Measurements from ENCODE around the gene SAMHD1. TPM values are rescaled to one million over a fixed set of nuclear protein-coding genes. Genes with fewer than 3 reads are reported as not detected.

Gene SAMHD1
- total and polyA plus RNA-seq, 9 of the 15 experiments (the other 6 are each of a cell fraction or from before 2014, with no cell fraction given) = 6.8 to 20.4 (median 14.8) TPM

DNA sequence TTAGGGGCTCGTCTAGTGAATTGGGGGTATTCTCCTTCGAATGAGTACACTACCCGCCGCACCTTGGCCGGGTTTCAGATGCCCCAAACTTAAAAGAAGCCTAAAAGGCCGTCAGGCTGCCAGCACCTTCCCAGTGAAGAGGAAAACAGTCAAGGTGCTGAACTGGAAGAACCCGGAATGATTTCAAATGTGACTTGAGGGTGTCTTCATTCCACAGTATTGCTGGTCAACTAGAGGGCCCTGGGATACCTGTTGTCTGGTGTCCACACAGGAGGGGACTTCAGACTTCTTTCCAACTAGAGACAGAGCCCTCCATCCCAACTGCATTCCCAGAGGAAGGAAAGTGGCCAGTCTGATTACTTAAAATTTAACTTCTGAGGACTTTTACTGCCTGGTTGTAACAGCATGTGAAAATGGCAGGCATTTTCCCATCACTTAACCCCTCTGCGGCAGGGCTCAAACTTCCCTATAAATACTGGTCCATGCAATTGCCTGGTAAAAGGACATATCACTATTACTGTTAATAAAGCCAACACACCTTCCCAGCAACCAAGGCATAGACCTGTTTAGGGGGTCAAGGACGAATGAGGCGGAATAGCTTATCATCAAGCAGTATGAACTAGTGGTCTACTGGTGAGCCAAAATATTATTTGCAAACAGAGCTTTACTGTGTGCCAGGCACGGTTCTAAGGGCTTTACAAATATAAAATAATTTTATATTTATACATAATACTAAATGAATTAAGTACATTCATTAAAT is 651 bp upstream of the SAMHD1 start (continued):
- TF ChIP-seq, protein P1, sequence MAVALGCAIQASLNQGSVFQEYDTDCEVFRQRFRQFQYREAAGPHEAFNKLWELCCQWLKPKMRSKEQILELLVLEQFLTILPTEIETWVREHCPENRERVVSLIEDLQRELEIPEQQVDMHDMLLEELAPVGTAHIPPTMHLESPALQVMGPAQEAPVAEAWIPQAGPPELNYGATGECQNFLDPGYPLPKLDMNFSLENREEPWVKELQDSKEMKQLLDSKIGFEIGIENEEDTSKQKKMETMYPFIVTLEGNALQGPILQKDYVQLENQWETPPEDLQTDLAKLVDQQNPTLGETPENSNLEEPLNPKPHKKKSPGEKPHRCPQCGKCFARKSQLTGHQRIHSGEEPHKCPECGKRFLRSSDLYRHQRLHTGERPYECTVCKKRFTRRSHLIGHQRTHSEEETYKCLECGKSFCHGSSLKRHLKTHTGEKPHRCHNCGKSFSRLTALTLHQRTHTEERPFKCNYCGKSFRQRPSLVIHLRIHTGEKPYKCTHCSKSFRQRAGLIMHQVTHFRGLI (CRISPR knock-in tag; IDR thresholded peaks at IDR 0.05) = no peak
- no peak for TF ChIP-seq DACH1 (IDR thresholded peaks at IDR 0.05; ENCODE audit: partially characterized antibody)
- TF ChIP-seq CBX1 (IDR thresholded peaks at IDR 0.05; ENCODE audit: low read depth) = no peak
- peak; percentile 52 for TF ChIP-seq EP400 (IDR thresholded peaks at IDR 0.05)
- no peak for TF ChIP-seq THRAP3 (IDR thresholded peaks at IDR 0.05; ENCODE audit: borderline replicate concordance)
- TF ChIP-seq NR2C1 (IDR thresholded peaks at IDR 0.05) = no peak
- no peak for TF ChIP-seq NR2C1 (tag; IDR thresholded peaks at IDR 0.05)
- no peak for TF ChIP-seq JUN (IDR thresholded peaks at IDR 0.05; ENCODE audit: borderline replicate concordance, low read depth, low read length)
- no peak for TF ChIP-seq JUN (CRISPR knock-in tag; IDR thresholded peaks at IDR 0.05; ENCODE audit: borderline replicate concordance)
- no peak for TF ChIP-seq HNRNPUL1 (IDR thresholded peaks at IDR 0.05; ENCODE audit: low read length)
- TF ChIP-seq, protein P2, sequence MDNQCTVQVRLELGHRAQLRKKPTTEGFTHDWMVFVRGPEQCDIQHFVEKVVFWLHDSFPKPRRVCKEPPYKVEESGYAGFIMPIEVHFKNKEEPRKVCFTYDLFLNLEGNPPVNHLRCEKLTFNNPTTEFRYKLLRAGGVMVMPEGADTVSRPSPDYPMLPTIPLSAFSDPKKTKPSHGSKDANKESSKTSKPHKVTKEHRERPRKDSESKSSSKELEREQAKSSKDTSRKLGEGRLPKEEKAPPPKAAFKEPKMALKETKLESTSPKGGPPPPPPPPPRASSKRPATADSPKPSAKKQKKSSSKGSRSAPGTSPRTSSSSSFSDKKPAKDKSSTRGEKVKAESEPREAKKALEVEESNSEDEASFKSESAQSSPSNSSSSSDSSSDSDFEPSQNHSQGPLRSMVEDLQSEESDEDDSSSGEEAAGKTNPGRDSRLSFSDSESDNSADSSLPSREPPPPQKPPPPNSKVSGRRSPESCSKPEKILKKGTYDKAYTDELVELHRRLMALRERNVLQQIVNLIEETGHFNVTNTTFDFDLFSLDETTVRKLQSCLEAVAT (IDR thresholded peaks at IDR 0.05) = no peak
- TF ChIP-seq, protein P3, sequence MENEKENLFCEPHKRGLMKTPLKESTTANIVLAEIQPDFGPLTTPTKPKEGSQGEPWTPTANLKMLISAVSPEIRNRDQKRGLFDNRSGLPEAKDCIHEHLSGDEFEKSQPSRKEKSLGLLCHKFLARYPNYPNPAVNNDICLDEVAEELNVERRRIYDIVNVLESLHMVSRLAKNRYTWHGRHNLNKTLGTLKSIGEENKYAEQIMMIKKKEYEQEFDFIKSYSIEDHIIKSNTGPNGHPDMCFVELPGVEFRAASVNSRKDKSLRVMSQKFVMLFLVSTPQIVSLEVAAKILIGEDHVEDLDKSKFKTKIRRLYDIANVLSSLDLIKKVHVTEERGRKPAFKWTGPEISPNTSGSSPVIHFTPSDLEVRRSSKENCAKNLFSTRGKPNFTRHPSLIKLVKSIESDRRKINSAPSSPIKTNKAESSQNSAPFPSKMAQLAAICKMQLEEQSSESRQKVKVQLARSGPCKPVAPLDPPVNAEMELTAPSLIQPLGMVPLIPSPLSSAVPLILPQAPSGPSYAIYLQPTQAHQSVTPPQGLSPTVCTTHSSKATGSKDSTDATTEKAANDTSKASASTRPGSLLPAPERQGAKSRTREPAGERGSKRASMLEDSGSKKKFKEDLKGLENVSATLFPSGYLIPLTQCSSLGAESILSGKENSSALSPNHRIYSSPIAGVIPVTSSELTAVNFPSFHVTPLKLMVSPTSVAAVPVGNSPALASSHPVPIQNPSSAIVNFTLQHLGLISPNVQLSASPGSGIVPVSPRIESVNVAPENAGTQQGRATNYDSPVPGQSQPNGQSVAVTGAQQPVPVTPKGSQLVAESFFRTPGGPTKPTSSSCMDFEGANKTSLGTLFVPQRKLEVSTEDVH (IDR thresholded peaks at IDR 0.05; ENCODE audit: low read depth, partially characterized antibody) = no peak
- 0 out of 2 replicates have a peak, but pooled peaks have one; percentile 51 for TF ChIP-seq FOXP1 (CRISPR knock-in tag; IDR thresholded peaks at IDR 0.05)
- TF ChIP-seq RBBP5 (IDR thresholded peaks at IDR 0.05; ENCODE audit: borderline replicate concordance, insufficient read depth, low read length, poor library complexity, severe bottlenecking) = no peak
- no peak for TF ChIP-seq POLR2AphosphoS2 (IDR thresholded peaks at IDR 0.05; ENCODE audit: low read length)
- TF ChIP-seq, protein P4, sequence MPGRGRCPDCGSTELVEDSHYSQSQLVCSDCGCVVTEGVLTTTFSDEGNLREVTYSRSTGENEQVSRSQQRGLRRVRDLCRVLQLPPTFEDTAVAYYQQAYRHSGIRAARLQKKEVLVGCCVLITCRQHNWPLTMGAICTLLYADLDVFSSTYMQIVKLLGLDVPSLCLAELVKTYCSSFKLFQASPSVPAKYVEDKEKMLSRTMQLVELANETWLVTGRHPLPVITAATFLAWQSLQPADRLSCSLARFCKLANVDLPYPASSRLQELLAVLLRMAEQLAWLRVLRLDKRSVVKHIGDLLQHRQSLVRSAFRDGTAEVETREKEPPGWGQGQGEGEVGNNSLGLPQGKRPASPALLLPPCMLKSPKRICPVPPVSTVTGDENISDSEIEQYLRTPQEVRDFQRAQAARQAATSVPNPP (IDR thresholded peaks at IDR 0.05; ENCODE audit: borderline replicate concordance, insufficient read depth, insufficient read length) = no peak
- TF ChIP-seq HIVEP1 (CRISPR knock-in tag; IDR thresholded peaks at IDR 0.05) = no peak
- TF ChIP-seq BRF1 (IDR thresholded peaks at IDR 0.05; ENCODE audit: borderline replicate concordance, extremely low read depth, insufficient read length) = no peak
- TF ChIP-seq, protein P5, sequence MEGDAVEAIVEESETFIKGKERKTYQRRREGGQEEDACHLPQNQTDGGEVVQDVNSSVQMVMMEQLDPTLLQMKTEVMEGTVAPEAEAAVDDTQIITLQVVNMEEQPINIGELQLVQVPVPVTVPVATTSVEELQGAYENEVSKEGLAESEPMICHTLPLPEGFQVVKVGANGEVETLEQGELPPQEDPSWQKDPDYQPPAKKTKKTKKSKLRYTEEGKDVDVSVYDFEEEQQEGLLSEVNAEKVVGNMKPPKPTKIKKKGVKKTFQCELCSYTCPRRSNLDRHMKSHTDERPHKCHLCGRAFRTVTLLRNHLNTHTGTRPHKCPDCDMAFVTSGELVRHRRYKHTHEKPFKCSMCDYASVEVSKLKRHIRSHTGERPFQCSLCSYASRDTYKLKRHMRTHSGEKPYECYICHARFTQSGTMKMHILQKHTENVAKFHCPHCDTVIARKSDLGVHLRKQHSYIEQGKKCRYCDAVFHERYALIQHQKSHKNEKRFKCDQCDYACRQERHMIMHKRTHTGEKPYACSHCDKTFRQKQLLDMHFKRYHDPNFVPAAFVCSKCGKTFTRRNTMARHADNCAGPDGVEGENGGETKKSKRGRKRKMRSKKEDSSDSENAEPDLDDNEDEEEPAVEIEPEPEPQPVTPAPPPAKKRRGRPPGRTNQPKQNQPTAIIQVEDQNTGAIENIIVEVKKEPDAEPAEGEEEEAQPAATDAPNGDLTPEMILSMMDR (IDR thresholded peaks at IDR 0.05 in 2 of 3, conservative IDR thresholded peaks at IDR 0.05 in 1 of 3; ENCODE audit: insufficient read depth in 2 of 3, low read depth in 1 of 3, low read length in 3 of 3) = no peak

All from K562 (cell line).